Raji (cell line): ENCODE results near the gene PPP1R3D.

ENCODE experiments used
- POLR2A ChIP-seq: IDR thresholded peaks from 2 replicates; pipeline ENCODE4 v1.6.1; 2011; ENCODE audit warnings: low read depth, low read length, control low read depth; ENCODE audit not compliant: insufficient read depth

PPP1R3D gene

DNA sequence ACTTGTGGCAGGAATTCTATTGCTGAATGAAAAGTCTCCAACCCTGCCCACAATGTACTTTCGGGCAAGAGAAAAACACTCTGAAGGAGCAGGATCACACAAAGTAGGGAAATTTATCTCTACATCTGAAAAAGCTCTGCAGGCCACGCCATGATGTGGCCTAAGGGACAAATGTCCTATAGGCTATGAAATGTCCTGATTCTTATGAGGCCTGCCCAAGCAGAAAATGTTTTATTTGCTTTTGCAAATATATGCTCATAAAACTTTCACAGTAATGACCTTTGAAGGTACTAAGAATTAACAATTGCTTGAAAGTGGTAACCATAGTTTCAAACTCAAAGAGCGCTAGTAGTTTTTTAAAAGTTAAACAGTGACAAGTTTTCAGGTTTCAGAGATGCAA, 37.6 kb downstream of the PPP1R3D start:
- TF ChIP-seq POLR2A: no peak

DNA sequence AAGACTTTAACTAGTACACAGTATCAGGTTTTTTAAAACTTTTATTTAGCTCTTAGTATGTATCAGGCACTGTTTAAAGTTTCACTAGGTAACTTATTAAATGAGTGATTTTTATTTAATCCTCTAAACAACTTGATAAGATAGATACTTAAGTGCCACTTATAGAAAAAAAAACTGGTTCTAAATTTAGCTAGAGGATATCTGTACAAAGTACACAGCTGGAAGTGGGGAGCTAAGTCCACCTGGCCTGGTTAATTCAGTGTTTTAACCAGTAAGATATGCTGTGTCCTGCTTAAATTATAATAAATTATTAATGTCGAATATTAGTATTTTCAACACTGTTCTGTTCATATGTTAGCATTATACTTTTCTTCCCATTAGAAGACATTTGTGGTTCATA, 44.2 kb downstream of the PPP1R3D start:
- no peak for TF ChIP-seq POLR2A

DNA sequence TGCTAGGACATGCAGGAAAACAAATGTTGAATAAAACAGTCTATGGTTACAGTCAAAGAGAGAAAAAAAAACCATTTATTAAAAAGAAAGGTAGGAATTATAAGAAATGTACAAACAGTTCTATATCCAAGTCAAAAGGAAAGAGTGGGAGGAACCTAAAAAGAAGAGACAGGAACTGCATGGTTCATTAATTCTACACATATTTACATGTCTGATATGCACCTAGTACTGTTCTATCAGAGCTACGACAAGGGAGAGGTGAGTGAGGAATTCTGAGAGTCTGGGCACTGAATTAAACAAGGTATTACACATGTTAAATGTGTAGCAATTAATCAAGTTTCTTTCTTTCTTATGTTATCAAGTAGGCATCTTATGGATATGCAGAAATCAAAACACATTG, 48.5 kb downstream of the PPP1R3D start:
- TF ChIP-seq POLR2A: no peak

DNA sequence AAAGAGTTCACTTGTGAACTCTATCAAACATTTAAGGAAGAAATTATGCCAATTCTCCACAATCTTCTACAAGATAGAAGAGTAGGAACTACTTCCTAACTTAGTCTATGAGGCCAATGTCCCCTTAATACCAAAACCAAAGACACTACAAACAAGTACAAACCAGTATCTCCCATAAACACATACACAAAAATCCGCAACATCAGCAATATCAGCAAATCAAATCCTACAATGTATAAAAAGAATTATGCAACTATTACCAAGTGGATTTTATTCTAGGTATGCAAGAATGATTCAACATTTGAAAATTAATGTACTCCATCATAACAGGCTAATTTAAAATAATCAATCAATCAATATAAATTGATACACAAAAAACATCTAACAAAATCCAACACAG, 52.1 kb downstream of the PPP1R3D start:
- no peak for TF ChIP-seq POLR2A
